ENCODE data around the gene LGMN.
"Not testable (repeated sequence)": the region's sequence is repeated elsewhere in the genome, so short reads cannot be mapped to it uniquely, and the experiment has no call there.

The LGMN gene

GRCh38 chr14:92685784-92686355 lies 62.6 kb downstream of the LGMN start:
- DNase-seq, result no peak
- in situ Hi-C loops (cut with HindIII; ENCODE audit: low pct_ligation_motif_present, low pct_unique_long_range_greater_than_20kb, low sequenced_read_pairs), result no loop called here

DNA sequence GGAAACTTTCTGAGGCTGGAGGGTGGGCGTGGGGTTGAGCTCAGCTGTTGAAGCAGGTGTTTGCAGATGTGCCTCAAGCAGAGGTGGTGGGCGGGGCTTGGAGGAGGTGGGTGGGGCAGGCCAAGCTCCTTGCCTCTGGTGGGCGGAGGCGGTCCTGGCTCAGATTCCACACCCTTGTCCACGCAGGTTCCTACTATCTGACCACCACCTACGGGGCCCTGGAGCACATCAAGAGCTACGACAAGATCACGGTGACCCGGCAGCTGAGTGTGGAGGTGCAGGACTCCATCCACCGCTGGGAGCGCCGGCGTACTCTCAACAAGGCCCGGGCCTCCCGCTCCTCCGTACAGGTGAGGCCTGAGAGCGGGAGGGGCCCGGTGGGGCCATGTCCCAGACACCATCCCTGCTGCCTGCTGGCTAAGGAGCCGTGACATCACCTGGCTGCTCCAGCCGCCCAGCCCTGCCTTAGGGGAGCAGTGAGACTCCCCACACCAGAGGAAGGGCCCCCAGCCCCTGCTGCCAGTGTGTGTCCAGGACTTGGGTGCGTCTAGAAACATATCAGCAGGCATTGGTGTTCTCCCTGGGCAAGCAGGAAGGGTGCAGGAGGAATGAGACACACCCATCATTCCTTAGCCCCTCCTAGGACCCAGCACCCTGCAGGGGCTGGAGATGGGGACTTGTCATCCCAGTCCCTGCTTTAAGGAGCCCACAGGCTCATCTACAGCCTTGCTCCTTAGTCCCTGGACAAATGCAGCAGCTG lies 63.4 kb downstream of the LGMN start:
- DNase-seq, result no peak
- in situ Hi-C loops (cut with HindIII; ENCODE audit: low pct_ligation_motif_present, low pct_unique_long_range_greater_than_20kb, low sequenced_read_pairs), result no loop called here

DNA sequence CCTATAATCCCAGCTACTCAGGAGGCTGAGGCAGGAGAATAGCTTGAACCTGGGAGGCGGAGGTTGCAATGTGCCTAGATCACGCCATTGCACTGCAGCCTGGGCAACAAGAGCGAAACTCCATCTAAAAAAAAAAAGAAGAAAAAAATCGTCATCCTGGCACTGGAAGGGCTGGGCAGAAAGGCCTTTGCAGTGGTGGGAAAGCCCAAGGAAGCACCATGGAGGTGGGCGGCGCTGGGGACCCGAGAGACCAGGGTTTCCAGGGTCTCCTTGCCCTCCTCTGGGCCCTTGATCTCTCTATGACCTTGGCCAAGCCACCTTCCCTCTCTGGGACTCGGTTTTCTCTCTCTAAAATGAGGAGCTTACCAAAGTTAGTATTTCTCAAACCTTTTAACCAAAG lies 65.4 kb downstream of the LGMN start:
- in situ Hi-C loops (cut with HindIII; ENCODE audit: low pct_ligation_motif_present, low pct_unique_long_range_greater_than_20kb, low sequenced_read_pairs), result no loop called here
- DNase-seq, result no peak

DNA sequence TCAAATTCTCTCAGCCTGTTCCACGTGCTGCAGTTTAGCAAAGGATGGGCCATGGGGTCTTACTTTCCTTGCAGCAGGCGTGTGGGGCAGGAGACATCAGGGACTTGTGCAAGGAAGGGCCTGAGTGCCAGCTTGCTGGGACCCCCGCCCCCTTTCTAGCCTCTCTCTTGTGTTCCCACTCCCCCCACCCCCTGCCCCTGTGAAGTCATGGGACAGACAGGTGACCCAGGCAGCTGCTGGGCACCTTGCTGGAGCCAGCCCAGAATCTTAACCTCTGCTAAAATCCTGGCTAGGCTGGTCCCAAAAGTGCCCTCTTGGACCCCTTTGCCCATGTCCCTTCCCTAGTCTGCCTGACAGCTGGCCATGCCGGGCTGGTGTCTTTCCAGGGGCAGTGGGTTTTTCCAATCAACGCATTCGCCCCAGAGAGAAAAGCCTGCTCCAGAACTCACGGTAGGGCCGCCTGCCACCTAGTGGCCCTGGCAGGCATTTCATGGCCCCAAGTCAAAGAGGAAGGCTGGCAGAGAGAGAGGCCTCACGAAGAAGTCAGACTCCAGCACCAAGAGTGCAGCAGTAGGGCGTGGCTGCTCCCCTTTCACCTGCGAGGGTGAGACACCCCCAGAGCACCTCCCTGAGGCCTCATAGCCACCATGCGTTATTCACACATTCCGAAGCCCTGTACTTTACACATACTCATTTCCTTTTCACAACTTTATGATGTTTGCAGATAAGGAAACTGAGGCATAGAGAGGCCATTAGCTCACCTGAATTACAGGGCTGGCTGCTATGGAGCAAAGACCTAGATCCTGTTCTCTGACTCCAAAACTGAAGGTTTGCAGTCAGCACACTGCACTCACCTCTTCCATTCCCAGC lies 67.4 kb downstream of the LGMN start:
- in situ Hi-C loops (cut with HindIII; ENCODE audit: low pct_ligation_motif_present, low pct_unique_long_range_greater_than_20kb, low sequenced_read_pairs), result no loop called here
- DNase-seq, result peak; percentile 58

GRCh38 chr14:92680330-92680729 lies 68.1 kb downstream of the LGMN start:
- in situ Hi-C loops (cut with HindIII; ENCODE audit: low pct_ligation_motif_present, low pct_unique_long_range_greater_than_20kb, low sequenced_read_pairs); DNase-seq: not testable (repeated sequence)

DNA sequence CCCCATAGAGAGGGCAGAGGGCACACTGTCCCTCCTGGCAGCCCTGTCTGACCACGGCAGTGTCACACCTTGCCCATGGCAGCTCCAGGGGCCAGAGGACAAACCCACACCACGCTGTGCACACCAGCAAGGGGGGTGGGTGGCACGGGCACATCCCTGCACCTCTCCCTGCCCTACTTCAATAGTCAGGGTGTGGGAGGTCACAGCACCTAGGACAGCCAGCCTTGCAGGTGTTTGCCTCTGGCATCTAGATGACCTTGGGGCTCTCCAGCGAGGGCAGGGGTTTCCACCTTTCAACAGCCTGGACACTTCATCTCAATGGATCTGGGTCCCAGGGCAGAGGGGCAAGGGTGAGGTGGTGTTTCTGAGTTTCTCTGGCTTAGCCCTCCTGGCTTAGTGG lies 69.2 kb downstream of the LGMN start:
- in situ Hi-C loops (cut with HindIII; ENCODE audit: low pct_ligation_motif_present, low pct_unique_long_range_greater_than_20kb, low sequenced_read_pairs), result no loop called here

DNA sequence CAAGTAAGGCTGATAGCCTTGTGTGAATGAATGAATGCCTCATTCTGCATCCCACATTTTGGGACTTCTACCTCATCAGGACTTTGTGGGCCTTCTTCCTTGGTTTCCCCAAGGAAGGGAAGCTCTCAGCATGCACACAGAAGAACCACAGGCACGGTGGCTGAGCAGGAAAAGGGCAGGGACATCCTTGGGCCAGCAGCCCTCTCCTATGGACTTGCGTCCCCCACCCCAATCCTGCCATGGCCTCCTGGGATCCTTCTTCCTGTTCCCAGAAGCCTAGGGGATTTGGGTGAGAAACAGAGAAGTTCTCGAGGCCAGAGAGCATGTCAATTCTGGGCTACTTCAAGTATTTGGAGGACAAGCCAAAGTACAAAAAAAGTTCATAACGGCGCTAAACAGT lies 69.7 kb downstream of the LGMN start:
- no peak for DNase-seq
- in situ Hi-C loops (cut with HindIII; ENCODE audit: low pct_ligation_motif_present, low pct_unique_long_range_greater_than_20kb, low sequenced_read_pairs), result no loop called here

More for the DNA sequence above, 69.2 kb downstream of the LGMN start:
- DNase-seq, result no peak

GRCh38 chr14:92677955-92678354 lies 70.5 kb downstream of the LGMN start:
- DNase-seq, result no peak
- in situ Hi-C loops (cut with HindIII; ENCODE audit: low pct_ligation_motif_present, low pct_unique_long_range_greater_than_20kb, low sequenced_read_pairs), result no loop called here

- DNase-seq, result no peak
- in situ Hi-C loops (cut with HindIII; ENCODE audit: low pct_ligation_motif_present, low pct_unique_long_range_greater_than_20kb, low sequenced_read_pairs), result no loop called here
Observed at GRCh38 chr14:92677087-92677668, 71.2 kb downstream of the LGMN start.

DNA sequence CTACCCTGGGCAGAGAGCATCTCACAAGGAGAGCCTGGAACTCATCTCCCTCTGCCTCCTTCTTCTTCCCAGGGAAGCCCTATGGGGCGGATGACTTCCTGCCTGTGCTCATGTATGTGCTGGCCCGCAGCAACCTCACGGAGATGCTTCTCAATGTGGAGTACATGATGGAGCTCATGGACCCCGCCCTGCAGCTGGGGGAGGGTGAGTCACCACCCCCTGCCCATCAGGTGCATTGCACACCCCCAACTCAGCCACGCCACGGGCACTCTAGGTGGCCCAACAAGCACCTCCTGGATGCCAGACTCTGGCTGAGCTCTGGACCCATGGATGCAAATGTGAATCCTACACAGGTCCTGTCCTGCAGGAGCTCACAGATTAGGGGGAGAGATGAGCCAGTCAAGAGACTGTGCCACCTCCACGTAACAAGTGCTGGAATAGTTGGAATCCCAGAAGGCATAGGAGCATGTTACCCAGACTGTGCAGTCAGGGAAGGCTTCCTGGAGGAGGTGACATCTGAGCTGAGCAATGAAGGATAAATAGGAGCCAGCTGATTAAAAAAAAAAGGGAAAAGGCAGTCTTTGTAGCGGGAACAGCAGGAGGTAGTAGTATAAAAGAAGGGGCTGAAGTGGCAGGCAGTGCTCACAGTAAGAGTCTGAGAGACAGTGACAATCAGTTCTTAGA lies 71.9 kb downstream of the LGMN start:
- no peak for DNase-seq
- in situ Hi-C loops (cut with HindIII; ENCODE audit: low pct_ligation_motif_present, low pct_unique_long_range_greater_than_20kb, low sequenced_read_pairs), result no loop called here

GRCh38 chr14:92675976-92676375 lies 72.5 kb downstream of the LGMN start:
- in situ Hi-C loops (cut with HindIII; ENCODE audit: low pct_ligation_motif_present, low pct_unique_long_range_greater_than_20kb, low sequenced_read_pairs), result no loop called here
- no peak for DNase-seq

GRCh38 chr14:92675421-92675820 lies 73.0 kb downstream of the LGMN start:
- in situ Hi-C loops (cut with HindIII; ENCODE audit: low pct_ligation_motif_present, low pct_unique_long_range_greater_than_20kb, low sequenced_read_pairs), result no loop called here
- no peak for DNase-seq

- in situ Hi-C loops (cut with HindIII; ENCODE audit: low pct_ligation_motif_present, low pct_unique_long_range_greater_than_20kb, low sequenced_read_pairs), result no loop called here
- no peak for DNase-seq
Observed at GRCh38 chr14:92673601-92674150, 74.8 kb downstream of the LGMN start.

GRCh38 chr14:92670643-92671366 lies 77.6 kb downstream of the LGMN start:
- in situ Hi-C loops (cut with HindIII; ENCODE audit: low pct_ligation_motif_present, low pct_unique_long_range_greater_than_20kb, low sequenced_read_pairs), result no loop called here
- no peak for DNase-seq

- in situ Hi-C loops (cut with HindIII; ENCODE audit: low pct_ligation_motif_present, low pct_unique_long_range_greater_than_20kb, low sequenced_read_pairs), result no loop called here
- no peak for DNase-seq
Observed at GRCh38 chr14:92670160-92670559, 78.3 kb downstream of the LGMN start.

DNA sequence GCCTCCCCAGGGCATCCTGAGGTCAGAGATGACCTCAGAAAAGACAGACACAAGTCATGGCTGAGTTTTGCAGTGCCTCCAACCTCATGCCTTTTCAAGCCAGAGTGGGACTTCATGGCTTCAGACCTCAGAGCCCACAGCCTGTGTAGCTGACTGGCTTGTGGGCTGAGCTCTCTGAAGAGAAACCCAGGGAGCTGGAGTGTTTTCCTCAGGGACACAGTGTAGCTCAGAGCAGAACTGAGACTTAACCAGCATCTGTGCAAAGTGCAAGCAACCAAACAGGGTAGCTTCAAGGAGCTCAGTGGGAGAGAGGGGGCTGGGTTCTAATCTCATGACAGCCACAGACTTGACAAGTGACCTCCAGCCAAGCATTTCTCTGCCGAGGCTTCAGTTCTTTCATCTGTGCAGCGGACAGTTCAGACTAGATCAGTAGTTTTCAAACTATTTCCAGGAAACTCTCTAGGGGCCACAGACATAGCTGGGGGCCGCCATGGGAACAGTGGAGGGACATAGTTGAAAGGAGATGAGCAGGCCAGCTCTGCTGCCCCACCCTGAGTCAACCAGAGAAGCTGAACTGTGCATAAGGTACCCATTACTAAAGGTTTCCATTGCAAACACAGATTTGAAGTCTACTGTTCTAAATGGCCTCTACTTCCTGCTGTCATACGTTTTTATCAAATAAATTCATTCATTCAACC lies 80.0 kb downstream of the LGMN start:
- in situ Hi-C loops (cut with HindIII; ENCODE audit: low pct_ligation_motif_present, low pct_unique_long_range_greater_than_20kb, low sequenced_read_pairs), result no loop called here
- no peak for DNase-seq

GRCh38 chr14:92666251-92666650 lies 82.2 kb downstream of the LGMN start:
- in situ Hi-C loops (cut with HindIII; ENCODE audit: low pct_ligation_motif_present, low pct_unique_long_range_greater_than_20kb, low sequenced_read_pairs), result no loop called here
- no peak for DNase-seq
